ENCODE results near the gene HOXD13.

DNA sequence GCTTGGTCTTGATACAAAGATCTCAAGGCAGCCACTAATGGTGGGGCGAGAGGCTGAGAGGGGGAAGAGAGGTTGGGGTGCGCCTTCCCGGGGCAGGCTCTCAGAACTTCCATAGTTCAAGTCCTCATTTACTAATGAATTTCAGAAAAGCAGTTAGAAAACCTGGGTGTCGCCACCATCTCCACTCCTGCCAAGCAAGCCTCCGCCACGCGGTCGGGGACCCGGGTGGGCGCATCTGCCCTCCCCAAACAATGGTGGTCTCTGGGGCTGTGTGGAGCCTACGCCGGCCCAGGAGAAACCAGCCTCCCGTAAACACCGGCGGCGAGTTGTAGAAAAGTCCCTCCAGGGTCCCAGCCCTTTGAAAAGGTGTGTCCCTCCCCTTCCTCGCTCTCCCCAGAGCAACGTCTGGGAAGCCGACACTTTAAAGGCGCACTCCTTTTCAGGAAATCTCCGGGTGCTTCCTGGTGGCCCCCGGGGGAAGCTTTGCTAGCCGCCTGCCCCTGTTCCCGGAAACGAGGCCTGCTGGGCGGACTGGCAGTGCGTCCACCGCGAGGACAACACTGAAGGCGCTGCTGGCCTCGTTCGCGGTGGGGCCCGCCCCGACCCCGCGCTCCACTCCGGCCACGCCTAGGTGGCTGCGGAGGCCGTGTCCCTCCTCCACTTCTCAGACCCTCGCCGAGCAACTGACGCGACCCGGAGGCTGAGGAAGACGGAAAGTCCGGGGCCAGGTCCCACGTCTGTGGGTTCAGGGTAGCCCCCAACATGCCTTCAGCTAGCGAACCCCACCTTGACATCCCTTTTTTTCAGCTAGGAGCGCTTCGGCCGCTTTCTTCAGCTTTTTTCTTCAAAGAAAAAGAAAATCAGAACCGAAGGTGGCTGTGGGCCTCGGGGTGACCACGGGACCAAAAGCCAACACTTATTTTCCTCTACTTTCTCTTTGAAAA is 25.6 kb upstream of the HOXD13 start:
- no peak for TF ChIP-seq CTCF (IDR thresholded peaks at IDR 0.05)
- no peak for TF ChIP-seq POLR2A (IDR thresholded peaks at IDR 0.05)

Data from thyroid gland (tissue), 4 donors.